HG02678 (cell line): ENCODE results near the gene TNIK.
"Not testable (repeated sequence)": the region's sequence is repeated elsewhere in the genome, so short reads cannot be mapped to it uniquely, and the experiment has no call there.

Experiments
- ATAC-seq: cut with Tn5 transposase; IDR thresholded peaks from one replicate; pipeline ENCODE4 v1.9.1; 2021; ENCODE audit warnings: mild to moderate bottlenecking, moderate library complexity; ENCODE audit not compliant: unreplicated experiment

The TNIK gene

DNA sequence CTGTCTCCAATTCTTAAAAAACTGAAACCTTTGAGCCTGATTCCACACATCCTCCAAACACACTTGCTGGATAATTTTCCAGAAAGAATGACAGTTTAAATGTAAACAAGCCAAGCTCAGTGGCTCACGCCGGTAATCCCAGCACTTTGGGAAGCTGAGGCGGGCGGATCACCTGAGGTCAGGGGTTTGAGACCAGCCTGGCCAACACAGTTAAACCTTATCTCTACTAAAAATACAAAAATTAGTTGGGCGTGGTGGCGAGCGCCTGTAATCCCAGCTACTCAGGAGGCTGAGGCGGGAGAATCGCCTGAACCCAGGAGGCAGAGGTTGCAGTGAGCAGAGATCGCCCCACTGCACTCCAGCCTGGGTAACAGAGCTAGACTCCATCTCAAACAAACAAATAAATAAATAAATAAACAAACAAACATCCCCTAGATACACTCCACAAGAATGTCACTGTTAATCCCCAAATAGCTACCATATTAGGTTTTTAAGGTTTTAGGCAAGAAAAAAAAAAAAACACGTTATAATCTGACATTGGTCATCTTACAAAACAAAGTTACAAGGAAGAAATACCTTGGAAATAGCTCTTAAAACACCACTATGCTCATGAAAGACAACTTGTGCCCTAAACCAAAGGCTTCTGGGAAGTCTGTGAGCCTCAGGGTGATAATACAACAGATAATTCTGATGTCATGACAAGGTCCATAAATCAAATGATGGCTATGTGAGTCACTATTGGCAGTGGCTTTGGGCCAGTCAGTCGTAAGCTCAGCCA is 13.2 kb downstream of the TNIK start:
- no peak for ATAC-seq

DNA sequence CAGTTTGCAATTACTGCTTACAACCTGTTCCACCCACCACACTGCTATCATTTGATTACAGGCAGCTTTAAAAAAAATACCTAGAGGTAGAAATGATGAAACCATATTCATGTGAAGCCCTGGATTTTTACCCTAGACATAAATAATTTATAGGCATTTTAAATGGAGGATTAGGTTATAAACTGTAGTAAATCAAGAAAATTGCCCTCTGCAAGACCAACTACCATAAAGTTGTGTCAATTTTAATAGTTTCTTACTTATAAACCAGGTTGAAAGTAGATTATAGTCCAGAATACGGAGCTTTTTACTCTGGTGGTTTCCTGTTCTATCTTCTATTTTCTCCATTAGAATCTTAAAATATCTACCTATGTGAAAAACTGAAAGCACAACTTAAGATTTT is 13.9 kb downstream of the TNIK start:
- ATAC-seq, result no peak

- no peak for ATAC-seq
These were observed 14.5 kb downstream of the TNIK start for GRCh38 chr3:171445620-171446204.

DNA sequence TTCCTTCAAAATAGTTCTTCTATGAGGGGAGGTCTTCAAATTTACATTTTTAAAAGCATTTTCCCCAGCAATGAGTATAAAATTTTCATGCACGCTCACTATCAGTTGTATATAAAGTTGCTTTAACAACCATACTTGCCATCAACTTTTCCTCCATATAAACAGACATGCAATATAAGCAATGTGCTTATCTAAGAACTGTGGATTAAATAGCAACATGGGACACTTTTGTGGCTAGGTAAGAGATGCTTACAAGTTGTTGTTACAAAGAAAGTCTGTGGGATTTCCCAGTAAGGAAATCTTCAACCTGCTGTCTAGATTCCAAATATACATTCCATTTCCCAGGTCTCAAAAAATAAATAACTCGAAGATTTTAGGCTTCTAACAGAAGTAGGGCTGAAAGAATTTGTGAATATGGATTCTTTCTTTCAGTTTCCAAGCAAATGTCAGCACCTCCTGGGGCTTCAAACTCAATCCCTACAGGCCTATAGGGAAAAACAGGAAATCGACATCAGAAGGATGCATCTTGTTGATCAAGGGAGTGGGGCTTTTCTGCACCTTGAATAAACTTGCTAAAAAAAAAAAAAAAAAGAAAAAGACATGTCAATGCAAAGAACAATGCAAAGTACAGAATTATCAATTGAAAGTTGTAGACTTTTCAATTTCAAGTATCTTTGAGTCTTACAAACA is 16.1 kb downstream of the TNIK start:
- no peak for ATAC-seq

DNA sequence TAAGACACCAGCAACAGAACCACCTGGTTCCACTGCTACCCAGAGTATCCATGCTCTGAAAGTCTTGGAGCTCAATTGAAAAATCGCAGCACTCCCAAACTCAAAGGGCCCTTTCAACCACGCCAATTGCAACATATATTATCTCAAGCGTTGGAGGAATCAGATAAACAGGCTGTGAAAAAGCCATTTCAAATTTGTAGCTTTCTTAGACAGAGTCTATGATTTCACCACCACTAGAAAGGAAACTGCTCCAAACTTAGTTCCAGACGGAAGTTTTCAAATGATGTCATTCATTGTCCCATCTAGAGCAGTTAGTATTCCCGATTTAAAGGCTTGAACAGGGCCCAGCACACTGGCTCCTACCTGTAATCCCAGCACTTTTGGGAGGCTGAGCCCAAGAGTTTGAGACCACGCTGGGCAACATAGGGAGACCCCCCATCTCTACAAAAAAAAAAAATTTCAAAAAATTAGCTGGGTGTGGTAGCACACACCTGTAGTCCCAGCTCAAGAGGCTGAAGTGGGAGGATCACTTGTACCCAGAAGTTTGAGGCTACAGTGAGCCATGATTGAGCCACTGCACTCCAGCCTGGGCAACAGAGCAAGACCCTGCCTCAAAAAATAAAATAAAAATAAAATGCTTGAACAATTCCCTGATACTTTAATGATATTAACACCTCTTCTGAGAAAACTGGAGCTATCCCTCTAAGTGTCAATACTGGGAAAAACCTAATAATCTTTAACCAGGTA is 16.8 kb downstream of the TNIK start:
- ATAC-seq, result no peak

DNA sequence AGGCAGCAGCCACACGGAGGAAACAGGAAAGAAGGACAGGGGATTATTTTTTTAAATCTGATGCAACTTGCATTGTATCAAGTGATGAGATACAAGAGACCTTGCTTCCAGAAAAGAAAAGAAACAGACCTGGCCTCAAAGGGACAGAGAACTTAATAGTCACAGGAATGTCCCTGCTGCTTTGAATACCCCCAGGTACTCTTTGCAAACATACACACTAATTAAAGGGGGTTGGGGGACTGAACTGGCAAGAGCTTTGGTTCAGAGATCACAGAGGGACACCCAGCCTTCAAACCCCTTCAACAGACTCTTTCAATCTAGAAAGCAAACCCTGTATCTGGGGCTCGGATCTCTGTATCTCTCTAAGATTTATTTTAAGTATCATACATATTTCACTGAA is 18.0 kb downstream of the TNIK start:
- no peak for ATAC-seq

GRCh38 chr3:171441381-171441780 is 18.8 kb downstream of the TNIK start:
- no peak for ATAC-seq

- no peak for ATAC-seq
These were observed 20.2 kb downstream of the TNIK start for GRCh38 chr3:171439996-171440395.

DNA sequence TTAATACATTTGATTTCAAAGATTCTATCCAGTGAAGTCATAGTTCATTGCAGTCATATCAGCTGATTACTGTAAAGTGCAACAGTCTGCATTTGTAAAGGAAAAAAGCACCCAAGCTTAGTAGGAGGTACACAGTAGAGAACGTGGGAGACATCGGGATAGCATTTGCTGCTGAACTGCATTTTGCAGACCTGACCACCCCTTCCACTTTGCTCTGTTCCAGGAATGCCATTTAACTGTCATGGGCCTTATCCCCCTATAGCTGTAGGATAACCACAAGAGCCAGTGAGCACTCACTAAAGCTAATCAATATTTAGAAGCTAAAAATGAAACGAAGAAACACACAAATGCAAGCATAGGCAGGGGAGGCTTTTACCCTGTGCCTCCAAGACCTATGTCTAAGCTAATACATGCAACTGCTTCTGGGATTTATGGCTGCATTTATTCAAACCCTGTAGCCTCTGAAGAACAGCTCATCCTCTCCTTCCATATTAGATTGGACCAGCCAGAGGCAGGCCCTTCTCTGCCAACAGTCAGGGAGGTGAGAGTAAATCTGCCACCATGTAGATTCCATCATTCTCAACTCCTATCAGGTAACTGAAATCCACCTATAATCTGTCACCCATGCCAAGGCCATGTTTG is 23.0 kb downstream of the TNIK start:
- no peak for ATAC-seq

DNA sequence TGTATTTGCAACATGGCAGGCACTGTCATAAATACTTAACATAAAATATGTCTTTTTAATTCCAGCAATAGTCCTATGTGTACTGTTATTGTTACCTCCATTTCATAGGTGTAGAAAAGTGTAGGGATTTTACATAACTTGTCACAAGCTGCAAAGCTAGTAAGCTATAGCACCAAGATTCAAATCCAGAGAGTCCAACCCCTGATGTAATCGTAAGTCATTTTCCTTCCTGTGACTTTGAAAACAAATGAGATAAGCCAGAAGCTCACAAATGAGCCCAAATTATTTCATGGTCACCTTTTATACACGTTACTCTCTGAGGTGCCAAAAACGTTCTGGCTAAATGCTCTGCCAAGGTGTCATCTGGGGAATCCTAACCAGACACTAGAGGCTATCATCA is 23.8 kb downstream of the TNIK start:
- ATAC-seq, result no peak

DNA sequence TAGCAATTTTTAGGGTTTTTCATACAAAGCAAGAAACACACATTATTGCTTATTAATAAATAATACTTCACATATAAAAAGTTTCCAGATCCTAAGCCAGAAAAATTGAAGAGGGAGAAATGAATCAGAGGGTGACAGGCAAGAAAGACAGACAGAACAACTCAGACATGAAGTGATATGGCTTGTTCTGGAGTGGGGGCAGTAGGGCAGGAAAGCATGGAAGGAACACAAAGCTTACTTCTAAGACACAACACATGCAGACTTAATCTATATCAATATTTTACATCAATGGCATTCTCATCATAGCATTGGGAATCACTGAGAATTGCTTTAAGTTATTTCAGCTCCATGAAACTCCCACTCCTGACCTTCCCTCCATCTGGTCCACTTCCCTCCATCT is 24.4 kb downstream of the TNIK start:
- ATAC-seq, result no peak

DNA sequence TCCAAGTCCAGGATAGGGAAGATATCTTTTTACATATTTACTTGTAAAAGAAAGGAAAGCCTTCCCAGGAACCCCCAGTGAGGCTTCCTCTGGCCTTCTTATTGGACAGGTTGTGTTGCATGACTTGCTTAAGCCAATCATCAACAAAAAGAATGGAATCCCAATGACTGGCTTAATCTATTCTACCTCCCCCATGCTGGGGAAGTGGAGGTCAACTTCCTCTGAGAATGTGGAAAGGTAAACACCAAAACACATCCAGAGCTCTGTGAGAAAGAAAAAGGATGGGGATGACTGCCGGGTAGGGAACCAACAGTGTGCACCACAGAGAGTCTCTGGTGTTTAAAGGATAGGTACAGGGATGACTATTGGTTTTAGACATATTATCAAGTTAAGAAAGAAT is 25.1 kb downstream of the TNIK start:
- no peak for ATAC-seq

GRCh38 chr3:171432548-171432947 is 27.7 kb downstream of the TNIK start:
- ATAC-seq, result no peak

- no peak for ATAC-seq
These were observed 28.7 kb downstream of the TNIK start for GRCh38 chr3:171431550-171431949.

DNA sequence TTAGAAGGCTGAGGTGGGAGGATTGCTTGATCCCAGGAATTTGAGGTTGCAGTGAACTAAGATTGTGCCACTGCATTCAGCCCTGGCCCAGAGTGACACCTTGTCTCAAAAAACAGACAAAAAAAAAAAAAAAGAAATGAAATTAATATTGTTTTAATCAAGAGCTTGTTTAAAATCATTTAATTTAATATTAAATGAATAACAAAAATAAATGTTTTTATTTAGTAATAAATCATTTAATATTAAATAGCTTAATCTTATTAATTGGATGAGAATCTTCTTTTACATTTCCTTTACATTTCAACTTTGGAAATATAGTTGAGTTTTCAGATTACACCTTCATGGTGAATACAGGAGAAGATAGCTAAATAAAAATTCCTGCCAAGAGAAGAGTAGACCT is 29.7 kb downstream of the TNIK start:
- ATAC-seq, result no peak

DNA sequence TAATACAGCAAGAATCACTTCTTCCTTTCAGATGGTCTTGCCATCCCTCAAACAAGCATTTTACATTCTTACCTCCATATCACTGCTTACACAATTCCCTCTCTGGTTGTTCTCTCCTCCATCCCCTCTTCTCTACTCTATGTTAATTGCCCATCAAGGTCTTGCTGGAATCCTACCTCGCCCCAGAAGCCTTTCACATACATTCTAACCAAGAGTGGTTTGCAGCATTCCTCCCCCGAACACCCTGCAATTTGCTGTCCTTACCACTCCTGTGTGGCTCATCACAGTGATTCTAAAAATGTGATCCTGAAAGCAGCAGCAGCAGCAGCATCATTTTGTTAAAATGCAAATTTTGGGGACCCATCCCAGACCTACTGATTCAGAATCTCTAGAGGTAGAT is 30.6 kb downstream of the TNIK start:
- ATAC-seq, result no peak

- ATAC-seq, result no peak
These were observed 31.3 kb downstream of the TNIK start for GRCh38 chr3:171428892-171429291.

- ATAC-seq, result no peak
These were observed 31.9 kb downstream of the TNIK start for GRCh38 chr3:171428321-171428787.

DNA sequence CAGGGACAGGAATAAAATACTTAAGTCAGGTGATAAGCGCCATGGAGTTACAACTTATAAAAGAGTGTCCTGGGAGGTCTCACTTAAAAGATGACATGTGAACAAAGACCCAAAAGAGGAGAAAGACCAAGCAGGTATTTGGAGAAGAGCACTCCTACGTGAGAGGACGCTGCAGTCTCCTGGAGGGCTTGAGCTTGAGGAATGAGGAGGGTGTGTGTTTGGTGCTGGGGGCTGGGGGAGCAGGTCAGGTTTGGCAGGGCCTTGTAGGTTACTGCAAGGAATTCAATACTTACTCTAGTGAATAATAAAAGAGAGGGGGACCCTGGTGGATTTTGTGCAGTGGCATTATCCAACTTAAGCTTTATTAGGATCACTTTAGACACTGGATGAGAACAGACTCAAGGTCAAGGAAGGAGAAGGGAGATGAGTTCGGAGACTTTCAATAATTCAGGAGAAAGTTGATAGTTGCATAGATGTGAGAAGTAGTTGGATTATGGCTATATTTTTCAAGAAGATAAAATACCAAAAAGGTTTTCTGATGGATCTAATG is 32.4 kb downstream of the TNIK start:
- ATAC-seq, result no peak

- ATAC-seq, result not testable (repeated sequence)
These were observed 36.1 kb downstream of the TNIK start for GRCh38 chr3:171424063-171424462.

DNA sequence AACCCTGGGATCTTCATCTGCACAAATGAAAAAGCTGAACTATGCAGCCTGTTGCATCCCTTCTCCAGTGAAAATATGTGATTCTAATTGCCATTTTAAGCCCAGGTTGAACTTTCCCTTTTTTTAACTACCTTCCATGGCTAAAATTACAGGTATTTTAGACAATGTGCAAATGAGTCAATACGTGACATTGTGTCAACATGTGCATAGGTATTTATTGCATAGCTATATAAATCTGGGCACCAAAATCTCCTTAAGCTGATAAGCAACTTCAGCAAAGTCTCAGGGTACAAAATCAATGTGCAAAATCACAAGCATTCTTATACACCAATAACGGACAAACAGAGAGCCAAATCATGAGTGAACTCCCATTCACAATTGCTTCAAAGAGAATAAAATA is 37.4 kb downstream of the TNIK start:
- ATAC-seq, result not testable (repeated sequence)
